Natural killer cell (primary cell): ENCODE data around the gene PARVG. TPM values are rescaled to one million over a fixed set of nuclear protein-coding genes. Genes with fewer than 3 reads are reported as not detected.

Source experiments
- ATAC-seq, 3 donors: fragments of 150-1000 bp in 2 of 3; fragments of 200-7000 bp in 1 of 3; cut with Tn5 transposase; 1 replicate in 1 of 3; 2 replicates in 2 of 3; pipeline ENCODE4 v1.10.0; 2021; ENCODE audit warnings: mild to moderate bottlenecking in 2 of 3, moderate library complexity in 2 of 3
- DNase-seq, 2 donors: peaks; one replicate each; pipeline versions ENCODE4 v3.0.0 to v3.0.0-alpha.2; 2013 to 2021; ENCODE audit warnings: mixed read lengths in 1 of 2
- H3K27ac ChIP-seq: one replicate; pipeline ENCODE4 v1.5.1; 2013; ENCODE audit warnings: mild to moderate bottlenecking, low read length
- H3K27me3 ChIP-seq: one replicate; pipeline ENCODE4 v1.6.1; 2013; ENCODE audit warnings: low read length; ENCODE audit not compliant: control insufficient read depth, insufficient read depth
- H3K36me3 ChIP-seq: one replicate; pipeline ENCODE4 v1.6.1; 2013; ENCODE audit warnings: low read length; ENCODE audit not compliant: control insufficient read depth, insufficient read depth
- H3K4me1 ChIP-seq: one replicate; pipeline ENCODE4 v1.6.1; 2013; ENCODE audit warnings: low read length; ENCODE audit not compliant: control insufficient read depth, insufficient read depth
- H3K4me3 ChIP-seq: one replicate; pipeline ENCODE4 v1.5.1; 2013; ENCODE audit warnings: low read length
- H3K9me3 ChIP-seq: one replicate; pipeline ENCODE4 v1.6.1; 2013; ENCODE audit warnings: low read length; ENCODE audit not compliant: control insufficient read depth, insufficient read depth
- H3K27ac Mint-ChIP-seq, 2 donors: one replicate each; pipeline ENCODE4 v1.8.0; 2022; ENCODE audit warnings: mild to moderate bottlenecking in 2 of 2, mixed read lengths in 2 of 2, moderate library complexity in 1 of 2
- H3K27me3 Mint-ChIP-seq, 2 donors: one replicate each; pipeline ENCODE4 v1.8.0; 2022; ENCODE audit warnings: low read depth in 2 of 2, mixed read lengths in 2 of 2
- H3K36me3 Mint-ChIP-seq: one replicate; pipeline ENCODE4 v1.8.0; 2022; ENCODE audit warnings: mixed read lengths
- H3K4me1 Mint-ChIP-seq, 2 donors: one replicate each; pipeline ENCODE4 v1.8.0; 2022; ENCODE audit warnings: mixed read lengths in 2 of 2
- H3K4me3 Mint-ChIP-seq: one replicate; pipeline ENCODE4 v1.8.0; 2022; ENCODE audit warnings: mild to moderate bottlenecking, moderate library complexity, mixed read lengths
- H3K9me3 Mint-ChIP-seq, 2 donors: one replicate each; pipeline ENCODE4 v1.8.0; 2022; ENCODE audit warnings: mixed read lengths in 2 of 2
- WGBS: methylation state at CpG from one replicate; pipeline ENCODE4 v1.1.7; 2013; ENCODE audit warnings: missing lambda C conversion rate; ENCODE audit not compliant: insufficient coverage; 5-methylcytosine and 5-hydroxymethylcytosine counted together
- intact Hi-C: fragments of 100-400 bp; cut with micrococcal nuclease; formaldehyde crosslinking; loops from one replicate; pipeline ENCODE4 v1.14.2; 2022
- total RNA-seq, 4 donors: library from RNA; stranded (reverse); fragments of 120-200 nt in 1 of 4; gene quantifications; one replicate each; pipeline versions ENCODE4 v1.2.3 to v1.2.4, GENCODE V29; 2013 to 2022
- TF ChIP-seq, protein P1 (sequence below): fragments of 200-600 bp; IDR thresholded peaks from one replicate; pipeline ENCODE4 v1.8.0; 2022; ENCODE audit warnings: antibody characterized with exemption

PARVG gene
- total RNA-seq, 3 donors from 2014 or later (not counting 1 experiment from before 2014, with no cell fraction given) = 130 to 146 (median 131) TPM

GRCh38 chr22:44157916-44158618 lies 22.7 kb upstream of the PARVG start:
- no peak for DNase-seq
- no peak for ATAC-seq
- Histone ChIP-seq H3K4me1 (peaks cover 9% of the 10 kb centered on the region), H3K36me3 (no peaks in the 10 kb centered on the region), H3K27me3 (no peaks in the 10 kb centered on the region), H3K4me3 (no peak overlapping the region), H3K27ac (no peak overlapping the region), H3K9me3 (peaks cover 9% of the 10 kb centered on the region)
- Mint-ChIP-seq H3K4me1 (no peaks in the 10 kb centered on the region), H3K4me3 (no peak overlapping the region), H3K9me3 (no peaks in the 10 kb centered on the region), H3K36me3 (no peaks in the 10 kb centered on the region), H3K27me3 (peaks cover 0 to 2% of the 10 kb centered on the region in 2 donors), H3K27ac (no peak overlapping the region)
- 95% methylated on average over 13 of the region's 13 CpGs for WGBS
- TF ChIP-seq, protein P1, sequence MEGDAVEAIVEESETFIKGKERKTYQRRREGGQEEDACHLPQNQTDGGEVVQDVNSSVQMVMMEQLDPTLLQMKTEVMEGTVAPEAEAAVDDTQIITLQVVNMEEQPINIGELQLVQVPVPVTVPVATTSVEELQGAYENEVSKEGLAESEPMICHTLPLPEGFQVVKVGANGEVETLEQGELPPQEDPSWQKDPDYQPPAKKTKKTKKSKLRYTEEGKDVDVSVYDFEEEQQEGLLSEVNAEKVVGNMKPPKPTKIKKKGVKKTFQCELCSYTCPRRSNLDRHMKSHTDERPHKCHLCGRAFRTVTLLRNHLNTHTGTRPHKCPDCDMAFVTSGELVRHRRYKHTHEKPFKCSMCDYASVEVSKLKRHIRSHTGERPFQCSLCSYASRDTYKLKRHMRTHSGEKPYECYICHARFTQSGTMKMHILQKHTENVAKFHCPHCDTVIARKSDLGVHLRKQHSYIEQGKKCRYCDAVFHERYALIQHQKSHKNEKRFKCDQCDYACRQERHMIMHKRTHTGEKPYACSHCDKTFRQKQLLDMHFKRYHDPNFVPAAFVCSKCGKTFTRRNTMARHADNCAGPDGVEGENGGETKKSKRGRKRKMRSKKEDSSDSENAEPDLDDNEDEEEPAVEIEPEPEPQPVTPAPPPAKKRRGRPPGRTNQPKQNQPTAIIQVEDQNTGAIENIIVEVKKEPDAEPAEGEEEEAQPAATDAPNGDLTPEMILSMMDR = no peak
- intact Hi-C loops = no loop called here

DNA sequence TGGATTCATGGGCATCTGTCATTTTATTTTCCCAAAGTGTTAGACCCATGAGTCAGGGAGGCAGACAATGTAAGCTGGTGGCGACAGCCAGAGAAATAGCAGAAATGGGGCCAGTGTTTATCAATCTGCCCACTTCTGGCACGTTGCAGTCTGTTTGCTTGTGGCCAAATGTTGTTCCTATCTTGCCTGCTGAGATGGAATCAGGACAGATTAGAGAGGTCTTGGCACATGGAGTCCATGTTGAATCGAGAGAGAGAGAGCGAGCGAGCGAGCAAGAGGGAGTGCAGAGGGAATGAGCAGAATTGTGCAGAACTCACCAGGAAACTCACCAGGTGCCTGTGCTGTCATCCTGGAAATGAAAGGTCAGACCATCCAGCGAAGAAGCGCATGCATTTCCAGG lies 21.9 kb upstream of the PARVG start:
- Histone ChIP-seq H3K4me1 (peaks cover 6% of the 10 kb centered on the region), H3K9me3 (peaks cover 9% of the 10 kb centered on the region), H3K4me3 (no peak overlapping the region), H3K27ac (no peak overlapping the region), H3K36me3 (no peaks in the 10 kb centered on the region), H3K27me3 (no peaks in the 10 kb centered on the region)
- H3K27me3 Mint-ChIP-seq = peaks cover 0 to 2% of the 10 kb centered on the region in 2 donors
- H3K9me3 Mint-ChIP-seq = no peaks in the 10 kb centered on the region
- H3K4me1 Mint-ChIP-seq = no peaks in the 10 kb centered on the region
- DNase-seq (no peak), ATAC-seq (no peak)
- no peaks in the 10 kb centered on the region for H3K36me3 Mint-ChIP-seq
- H3K4me3 Mint-ChIP-seq = no peak overlapping the region
- no peak overlapping the region for H3K27ac Mint-ChIP-seq
- intact Hi-C loops = no loop called here
- TF ChIP-seq, protein P1 = no peak
- WGBS = 92% methylated on average over 8 of the region's 8 CpGs

GRCh38 chr22:44159221-44159620 lies 21.5 kb upstream of the PARVG start:
- TF ChIP-seq, protein P1 = no peak
- ATAC-seq = no peak
- Mint-ChIP-seq H3K27ac (no peak overlapping the region), H3K4me1 (no peaks in the 10 kb centered on the region), H3K36me3 (no peaks in the 10 kb centered on the region), H3K27me3 (peaks cover 0 to 2% of the 10 kb centered on the region in 2 donors), H3K9me3 (no peaks in the 10 kb centered on the region), H3K4me3 (no peak overlapping the region)
- over 99% methylated on average over 7 of the region's 7 CpGs for WGBS
- intact Hi-C loops = no loop called here
- Histone ChIP-seq H3K27me3 (no peaks in the 10 kb centered on the region), H3K36me3 (no peaks in the 10 kb centered on the region), H3K4me1 (peaks cover 3% of the 10 kb centered on the region), H3K9me3 (peaks cover 9% of the 10 kb centered on the region), H3K4me3 (no peak overlapping the region), H3K27ac (no peak overlapping the region)
- DNase-seq = no peak

DNA sequence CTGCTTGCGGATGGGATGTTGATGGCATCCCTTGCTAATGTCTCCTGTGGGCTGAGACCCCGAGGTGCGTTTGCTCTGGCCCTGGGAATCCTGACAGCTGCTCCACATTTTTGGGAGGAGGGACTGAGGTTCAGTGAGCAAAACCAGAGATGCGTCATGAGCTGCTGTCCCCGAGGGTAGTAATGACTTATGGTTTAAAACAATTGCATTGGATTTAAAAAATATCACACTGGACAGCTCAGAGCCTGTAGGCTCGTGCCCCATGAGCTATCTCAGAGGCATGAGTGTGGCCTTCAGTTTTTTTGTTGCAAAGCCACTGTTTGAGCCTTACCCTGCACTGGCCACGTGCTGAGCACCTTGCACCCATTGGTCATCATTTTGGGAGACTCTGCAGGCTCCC lies 20.9 kb upstream of the PARVG start:
- Mint-ChIP-seq H3K36me3 (no peaks in the 10 kb centered on the region), H3K4me1 (no peaks in the 10 kb centered on the region), H3K9me3 (no peaks in the 10 kb centered on the region), H3K4me3 (no peak overlapping the region), H3K27ac (no peak overlapping the region), H3K27me3 (peaks cover 0 to 2% of the 10 kb centered on the region in 2 donors)
- ATAC-seq (no peak), DNase-seq (no peak)
- WGBS = 84% methylated on average over 7 of the region's 7 CpGs
- H3K9me3 ChIP-seq = peaks cover 4% of the 10 kb centered on the region
- peaks cover 3% of the 10 kb centered on the region for H3K4me1 ChIP-seq
- no peaks in the 10 kb centered on the region for H3K36me3 ChIP-seq
- H3K27ac ChIP-seq = no peak overlapping the region
- intact Hi-C loops = no loop called here
- H3K27me3 ChIP-seq = no peaks in the 10 kb centered on the region
- TF ChIP-seq, protein P1 = no peak
- H3K4me3 ChIP-seq = no peak overlapping the region
